ENCODE results near the gene GLIPR1. TPM values are rescaled to one million over a fixed set of nuclear protein-coding genes. Genes with fewer than 3 reads are reported as not detected.

GLIPR1 gene
- total and polyA plus RNA-seq, 2 donors from 2014 or later: 2.3 to 20.6 TPM

GRCh38 chr12:75539889-75540288, 59.3 kb downstream of the GLIPR1 start:
- no peaks in the 10 kb centered on the region for H3K4me1 ChIP-seq (ENCODE audit: control insufficient read depth in 2 of 3, insufficient read depth in 2 of 3, low read depth in 1 of 3, low read length in 3 of 3)
- no peak overlapping the region for H3K4me3 ChIP-seq (ENCODE audit: low read length in 3 of 3)
- no peak for TF ChIP-seq CTCF (IDR thresholded peaks at IDR 0.05; ENCODE audit: borderline replicate concordance, extremely low read depth, insufficient read depth)
- DNase-seq: no peak
- no peaks in the 10 kb centered on the region for H3K27me3 ChIP-seq (ENCODE audit: control insufficient read depth, insufficient read depth, low read length)
- no peak overlapping the region for H3K27ac ChIP-seq (ENCODE audit: low read depth in 2 of 2, low read length in 2 of 2)
- FAIRE-seq: peak; percentile 3
- H3K36me3 ChIP-seq (ENCODE audit: control insufficient read depth in 2 of 3, insufficient read depth in 3 of 3, low read length in 3 of 3): no peaks in the 10 kb centered on the region
- intact Hi-C loops (cut with DNase I): no loop called here
- H3K9ac ChIP-seq (ENCODE audit: low read length in 3 of 3): no peak overlapping the region
- no peaks in the 10 kb centered on the region for H3K9me3 ChIP-seq (ENCODE audit: control insufficient read depth in 2 of 3, insufficient read depth in 1 of 3, low read length in 3 of 3)

DNA sequence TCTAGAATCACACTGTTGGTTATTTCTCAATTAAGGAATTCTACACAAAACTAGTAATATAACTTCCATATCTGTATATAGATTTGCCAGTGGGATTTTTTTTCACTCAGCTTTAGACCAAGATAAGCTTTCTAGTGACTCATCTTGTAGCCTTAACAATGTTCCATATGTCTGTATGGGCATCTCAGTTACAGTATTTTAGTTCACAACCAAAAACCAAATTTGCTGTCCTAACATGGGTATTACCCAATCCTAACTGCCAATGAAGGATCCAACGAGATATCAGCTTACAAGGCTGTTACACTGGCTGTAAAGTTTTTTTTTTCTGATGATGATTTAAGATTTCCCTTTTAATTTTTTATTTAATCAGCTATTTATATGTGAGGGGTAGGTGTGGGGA, 62.4 kb downstream of the GLIPR1 start:
- no peaks in the 10 kb centered on the region for H3K9me3 ChIP-seq (ENCODE audit: control insufficient read depth in 2 of 3, insufficient read depth in 1 of 3, low read length in 3 of 3)
- H3K27me3 ChIP-seq (ENCODE audit: control insufficient read depth, insufficient read depth, low read length): no peaks in the 10 kb centered on the region
- H3K4me1 ChIP-seq (ENCODE audit: control insufficient read depth in 2 of 3, insufficient read depth in 2 of 3, low read depth in 1 of 3, low read length in 3 of 3): no peaks in the 10 kb centered on the region
- H3K36me3 ChIP-seq (ENCODE audit: control insufficient read depth in 2 of 3, insufficient read depth in 3 of 3, low read length in 3 of 3): no peaks in the 10 kb centered on the region
- H3K9ac ChIP-seq (ENCODE audit: low read length in 3 of 3): no peak overlapping the region
- intact Hi-C loops (cut with DNase I): no loop called here
- DNase-seq: no peak
- no peak for TF ChIP-seq CTCF (IDR thresholded peaks at IDR 0.05; ENCODE audit: borderline replicate concordance, extremely low read depth, insufficient read depth)
- FAIRE-seq: no peak
- no peak overlapping the region for H3K4me3 ChIP-seq (ENCODE audit: low read length in 3 of 3)
- no peak overlapping the region for H3K27ac ChIP-seq (ENCODE audit: low read depth in 2 of 2, low read length in 2 of 2)

DNA sequence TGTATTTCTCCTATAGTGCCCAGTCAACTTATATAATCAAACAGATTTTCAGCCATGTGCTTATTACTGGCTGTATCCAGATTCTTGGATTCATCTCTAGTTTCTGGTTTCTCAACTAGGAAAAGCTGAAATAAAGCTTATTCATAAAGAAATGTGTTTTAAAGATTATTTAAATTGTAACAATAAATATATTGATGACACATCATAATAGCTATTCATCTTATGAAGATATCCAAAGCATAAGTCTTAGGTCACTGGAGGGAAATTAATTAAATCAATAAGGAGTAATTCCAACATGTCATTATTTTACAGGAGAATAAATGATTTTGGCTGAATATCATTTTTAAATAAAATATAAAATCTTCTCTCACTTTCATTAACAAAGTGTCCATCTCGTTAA, 63.0 kb downstream of the GLIPR1 start:
- Histone ChIP-seq H3K4me3 (ENCODE audit: low read length in 3 of 3) (no peak overlapping the region), H3K27ac (ENCODE audit: low read depth in 2 of 2, low read length in 2 of 2) (no peak overlapping the region), H3K9ac (ENCODE audit: low read length in 3 of 3) (no peak overlapping the region), H3K9me3 (ENCODE audit: control insufficient read depth in 2 of 3, insufficient read depth in 1 of 3, low read length in 3 of 3) (no peaks in the 10 kb centered on the region), H3K4me1 (ENCODE audit: control insufficient read depth in 2 of 3, insufficient read depth in 2 of 3, low read depth in 1 of 3, low read length in 3 of 3) (no peaks in the 10 kb centered on the region), H3K36me3 (ENCODE audit: control insufficient read depth in 2 of 3, insufficient read depth in 3 of 3, low read length in 3 of 3) (no peaks in the 10 kb centered on the region), H3K27me3 (ENCODE audit: control insufficient read depth, insufficient read depth, low read length) (no peaks in the 10 kb centered on the region)
- FAIRE-seq (peak; percentile 55), DNase-seq (no peak)
- intact Hi-C loops (cut with DNase I): no loop called here
- TF ChIP-seq CTCF (IDR thresholded peaks at IDR 0.05; ENCODE audit: borderline replicate concordance, extremely low read depth, insufficient read depth): no peak

DNA sequence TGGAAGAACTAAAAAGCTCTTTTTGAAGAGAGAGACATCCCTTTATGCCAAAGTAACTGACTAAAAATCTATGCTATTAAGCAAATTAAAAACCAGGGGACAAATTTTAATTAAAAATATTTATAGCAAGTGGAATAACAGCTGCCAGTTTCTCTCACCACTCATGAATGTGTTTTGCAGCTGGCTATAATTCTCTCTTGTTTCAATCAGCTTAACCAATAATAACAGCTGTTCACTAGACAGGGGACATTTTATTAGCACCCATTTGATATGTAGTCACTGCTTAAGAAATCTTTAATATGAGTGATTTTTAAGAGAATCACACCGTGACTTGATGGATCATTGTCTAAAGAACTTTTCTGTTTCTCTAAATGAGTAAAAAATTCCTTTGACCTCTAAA, 65.1 kb downstream of the GLIPR1 start:
- Histone ChIP-seq H3K4me1 (ENCODE audit: control insufficient read depth in 2 of 3, insufficient read depth in 2 of 3, low read depth in 1 of 3, low read length in 3 of 3) (no peaks in the 10 kb centered on the region), H3K4me3 (ENCODE audit: low read length in 3 of 3) (no peak overlapping the region), H3K9ac (ENCODE audit: low read length in 3 of 3) (no peak overlapping the region), H3K36me3 (ENCODE audit: control insufficient read depth in 2 of 3, insufficient read depth in 3 of 3, low read length in 3 of 3) (no peaks in the 10 kb centered on the region), H3K27me3 (ENCODE audit: control insufficient read depth, insufficient read depth, low read length) (no peaks in the 10 kb centered on the region), H3K9me3 (ENCODE audit: control insufficient read depth in 2 of 3, insufficient read depth in 1 of 3, low read length in 3 of 3) (no peaks in the 10 kb centered on the region), H3K27ac (ENCODE audit: low read depth in 2 of 2, low read length in 2 of 2) (no peak overlapping the region)
- no peak for TF ChIP-seq CTCF (IDR thresholded peaks at IDR 0.05; ENCODE audit: borderline replicate concordance, extremely low read depth, insufficient read depth)
- no peak for FAIRE-seq
- no peak for DNase-seq
- intact Hi-C loops (cut with DNase I): no loop called here
